ENCODE results near the gene CNIH2.
A peak's percentile ranks its signal among the peaks of the same experiment; 100 is the strongest.
"Not testable (repeated sequence)": the region's sequence is repeated elsewhere in the genome, so short reads cannot be mapped to it uniquely, and the experiment has no call there.

Gene CNIH2

GRCh38 chr11:66292543-66293332 is 14.8 kb downstream of the CNIH2 start:
- DNase-seq, result no peak

- DNase-seq, result no peak
Observed at GRCh38 chr11:66293352-66293751, 15.4 kb downstream of the CNIH2 start.

GRCh38 chr11:66293777-66294625 is 16.0 kb downstream of the CNIH2 start:
- DNase-seq, result no peak

- DNase-seq, result no peak
Observed at GRCh38 chr11:66294626-66295620, 16.9 kb downstream of the CNIH2 start.

GRCh38 chr11:66297610-66298009 is 19.6 kb downstream of the CNIH2 start:
- DNase-seq, result no peak

- no peak for DNase-seq
Observed at GRCh38 chr11:66299186-66299585, 21.2 kb downstream of the CNIH2 start.

- no peak for DNase-seq
Observed at GRCh38 chr11:66302656-66303055, 24.7 kb downstream of the CNIH2 start.

- no peak for DNase-seq
Observed at GRCh38 chr11:66309475-66309874, 31.5 kb downstream of the CNIH2 start.

- DNase-seq, result no peak
Observed at GRCh38 chr11:66310324-66310723, 32.3 kb downstream of the CNIH2 start.

GRCh38 chr11:66310803-66311440 is 32.9 kb downstream of the CNIH2 start:
- not testable (repeated sequence) for DNase-seq

- DNase-seq, result no peak
Observed at GRCh38 chr11:66311470-66311964, 33.5 kb downstream of the CNIH2 start.

GRCh38 chr11:66311965-66312548 is 34.1 kb downstream of the CNIH2 start:
- peak; percentile 65 to 84 for DNase-seq

- DNase-seq, result peak; percentile 92 to 95
Observed at GRCh38 chr11:66312549-66313320, 34.8 kb downstream of the CNIH2 start.

- DNase-seq, result no peak
Observed at GRCh38 chr11:66313321-66314185, 35.6 kb downstream of the CNIH2 start.

- DNase-seq, result no peak
Observed at GRCh38 chr11:66314186-66314501, 36.2 kb downstream of the CNIH2 start.

GRCh38 chr11:66314561-66315497 is 36.9 kb downstream of the CNIH2 start:
- DNase-seq, result no peak

- no peak for DNase-seq
Observed at GRCh38 chr11:66315498-66315885, 37.5 kb downstream of the CNIH2 start.

- DNase-seq, result no peak
Observed at GRCh38 chr11:66315921-66316811, 38.2 kb downstream of the CNIH2 start.
